ENCODE results near the gene GAMT.

GRCh38 chr19:1412323-1412923 is 11.1 kb upstream of the GAMT start:
- no peak for TF ChIP-seq CTCF (IDR thresholded peaks at IDR 0.05; ENCODE audit: low read depth, low read length)
- TF ChIP-seq MYC (IDR thresholded peaks at IDR 0.05; ENCODE audit: low read depth, low read length) = no peak
- no peak for TF ChIP-seq POLR2A (IDR thresholded peaks at IDR 0.05; ENCODE audit: extremely low read depth, insufficient read length)
- TF ChIP-seq MAX (IDR thresholded peaks at IDR 0.05; ENCODE audit: low read depth, low read length) = no peak

Measured in NB4 (cell line).